ENCODE results near the gene RPL15.

The RPL15 gene

DNA sequence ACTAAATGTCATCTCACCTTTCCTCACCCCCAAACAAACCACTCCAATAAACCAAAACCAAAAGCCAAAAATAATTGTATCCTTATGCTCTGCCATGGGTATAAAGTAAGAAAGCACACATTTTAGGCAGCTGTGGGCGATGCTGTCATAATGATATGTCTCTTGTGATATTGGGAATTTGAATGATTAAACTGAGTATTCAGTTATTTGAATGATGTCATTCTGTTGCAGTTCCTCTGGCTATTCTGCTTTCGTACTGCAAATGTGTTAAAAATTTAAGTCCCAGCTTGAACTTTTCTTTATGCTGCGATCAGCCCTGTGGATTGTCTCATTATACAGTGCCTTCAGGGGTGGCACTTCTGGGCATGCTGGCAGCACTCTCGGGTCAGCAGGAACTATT is 17.3 kb downstream of the RPL15 start:
- DNase-seq: no peak

DNA sequence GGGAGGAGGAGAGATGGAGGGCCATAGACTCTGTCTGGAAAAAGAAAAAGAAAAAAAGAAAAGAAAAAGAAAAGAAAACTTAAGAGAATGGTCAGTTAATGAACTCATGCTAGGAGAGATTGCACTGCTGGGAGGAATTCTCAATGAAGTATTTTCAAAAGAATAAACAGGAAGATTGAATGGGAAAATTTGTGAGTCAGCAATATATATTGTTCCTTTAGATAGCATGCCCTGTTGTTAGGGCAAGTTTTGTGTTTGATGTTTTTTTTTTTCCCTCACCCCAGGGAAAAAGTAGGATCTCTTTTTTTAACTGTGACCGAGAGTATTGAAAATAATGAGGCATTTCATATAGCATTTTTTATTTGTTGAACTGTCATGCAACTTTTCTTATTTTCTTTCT is 20.4 kb downstream of the RPL15 start:
- DNase-seq: no peak

DNA sequence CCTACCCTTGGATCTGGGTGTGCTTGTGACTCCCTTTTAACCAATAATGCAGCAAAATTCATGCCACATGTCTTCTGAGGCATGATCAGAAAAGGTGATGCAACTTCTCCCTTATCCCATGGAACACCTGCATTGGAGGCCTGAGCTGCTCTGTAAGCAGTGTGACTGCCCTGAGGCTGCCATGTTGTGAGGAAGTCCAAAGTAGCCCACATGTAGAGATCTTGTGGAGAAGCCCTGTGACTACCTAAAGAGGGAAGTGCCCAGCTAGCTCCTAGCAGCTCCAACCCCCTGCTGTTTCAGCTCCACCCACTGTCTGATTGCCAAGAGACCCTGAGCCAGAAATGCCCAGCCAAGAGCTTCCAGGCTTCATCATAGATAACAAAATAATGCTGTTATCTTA is 21.8 kb downstream of the RPL15 start:
- no peak for DNase-seq

DNA sequence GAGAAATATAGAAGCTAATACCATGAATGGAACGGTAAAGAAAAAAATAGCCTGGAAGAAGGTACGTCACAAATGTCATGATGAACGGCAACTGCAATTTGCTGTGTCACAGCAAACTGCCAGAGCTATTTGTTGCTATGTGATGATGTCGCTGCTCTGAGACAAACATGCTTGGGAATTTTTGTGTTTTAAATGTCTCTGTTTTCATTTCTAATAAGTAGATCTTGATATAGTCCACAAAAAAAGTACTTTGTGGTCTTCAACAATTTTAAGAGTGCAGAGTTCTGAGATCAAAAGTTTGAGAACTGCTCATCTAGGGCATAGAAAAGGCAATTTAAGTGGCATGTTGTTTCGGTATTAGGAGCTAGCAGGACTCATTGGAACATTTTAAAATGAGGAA is 23.8 kb downstream of the RPL15 start:
- DNase-seq: no peak

DNA sequence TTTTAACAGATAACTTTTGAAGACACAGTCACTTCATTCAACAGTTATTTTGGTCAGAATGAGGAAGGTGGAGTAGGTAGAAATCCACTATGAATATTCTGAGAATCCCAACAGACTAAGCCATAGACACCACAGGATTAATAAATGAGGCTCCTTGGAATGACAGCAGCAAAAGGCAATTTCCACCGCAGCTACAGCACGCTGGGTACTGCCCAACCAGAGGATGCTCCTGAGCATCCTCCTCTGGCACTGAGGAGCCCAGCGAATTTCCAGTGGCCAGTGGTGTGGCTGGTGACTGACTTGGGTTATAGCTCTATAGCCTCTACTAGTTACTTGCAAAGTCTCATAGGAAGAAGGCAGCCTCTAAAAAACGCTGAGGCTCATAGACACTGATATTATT is 24.5 kb downstream of the RPL15 start:
- no peak for DNase-seq

DNA sequence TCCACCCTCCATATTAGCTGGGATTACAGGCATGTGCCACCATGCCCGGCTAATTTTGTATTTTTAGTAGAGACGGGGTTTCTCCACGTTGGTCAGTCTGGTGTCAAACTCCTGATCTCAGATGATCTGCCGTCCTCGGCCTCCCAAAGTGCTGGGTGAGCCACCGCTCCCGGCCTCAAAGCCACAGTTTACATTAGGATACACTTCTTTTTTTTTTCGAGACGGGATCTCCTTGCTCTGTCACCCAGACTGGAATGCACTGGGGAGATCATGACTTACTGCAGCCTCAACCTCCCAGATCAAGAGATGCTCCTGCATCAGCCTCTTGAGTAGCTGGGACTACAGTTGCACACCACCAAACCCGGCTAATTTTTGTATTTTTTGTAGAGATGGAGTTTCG is 25.6 kb downstream of the RPL15 start:
- DNase-seq: no peak

DNA sequence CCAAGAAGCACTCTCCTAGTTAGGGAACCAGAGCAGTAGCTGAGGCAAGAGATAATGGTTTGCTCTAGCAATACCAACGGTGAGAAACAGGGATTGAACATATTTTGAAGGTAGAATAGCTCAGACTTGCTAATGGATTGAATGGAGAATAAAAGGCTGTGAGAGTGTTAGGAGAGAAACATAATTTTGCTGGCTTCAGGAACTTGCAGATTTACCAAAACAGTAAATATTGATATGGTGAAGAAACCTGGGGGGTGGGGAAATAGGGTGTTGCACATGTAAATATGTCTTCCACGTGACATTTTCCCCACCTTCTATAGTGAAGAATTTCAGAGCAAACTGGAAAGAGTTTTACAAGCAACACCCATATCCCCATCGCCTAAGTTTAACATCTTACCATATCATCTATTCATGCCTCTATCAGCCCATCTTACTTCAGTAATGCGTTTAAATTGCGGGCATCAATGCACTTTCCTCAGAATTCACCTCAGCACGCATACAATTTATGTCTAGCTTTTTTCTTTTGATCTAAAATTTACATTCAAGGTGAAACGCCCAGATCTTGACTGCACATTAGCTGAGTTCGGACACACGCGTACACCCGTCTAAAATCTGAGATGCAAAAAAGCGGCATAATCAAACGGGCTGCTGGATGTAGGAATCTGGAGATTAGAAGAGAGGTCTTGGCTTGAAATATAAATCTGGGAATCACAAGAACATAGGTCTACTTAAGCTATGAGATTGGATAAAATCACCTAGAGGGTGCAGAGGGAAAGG is 27.3 kb downstream of the RPL15 start:
- no peak for DNase-seq

DNA sequence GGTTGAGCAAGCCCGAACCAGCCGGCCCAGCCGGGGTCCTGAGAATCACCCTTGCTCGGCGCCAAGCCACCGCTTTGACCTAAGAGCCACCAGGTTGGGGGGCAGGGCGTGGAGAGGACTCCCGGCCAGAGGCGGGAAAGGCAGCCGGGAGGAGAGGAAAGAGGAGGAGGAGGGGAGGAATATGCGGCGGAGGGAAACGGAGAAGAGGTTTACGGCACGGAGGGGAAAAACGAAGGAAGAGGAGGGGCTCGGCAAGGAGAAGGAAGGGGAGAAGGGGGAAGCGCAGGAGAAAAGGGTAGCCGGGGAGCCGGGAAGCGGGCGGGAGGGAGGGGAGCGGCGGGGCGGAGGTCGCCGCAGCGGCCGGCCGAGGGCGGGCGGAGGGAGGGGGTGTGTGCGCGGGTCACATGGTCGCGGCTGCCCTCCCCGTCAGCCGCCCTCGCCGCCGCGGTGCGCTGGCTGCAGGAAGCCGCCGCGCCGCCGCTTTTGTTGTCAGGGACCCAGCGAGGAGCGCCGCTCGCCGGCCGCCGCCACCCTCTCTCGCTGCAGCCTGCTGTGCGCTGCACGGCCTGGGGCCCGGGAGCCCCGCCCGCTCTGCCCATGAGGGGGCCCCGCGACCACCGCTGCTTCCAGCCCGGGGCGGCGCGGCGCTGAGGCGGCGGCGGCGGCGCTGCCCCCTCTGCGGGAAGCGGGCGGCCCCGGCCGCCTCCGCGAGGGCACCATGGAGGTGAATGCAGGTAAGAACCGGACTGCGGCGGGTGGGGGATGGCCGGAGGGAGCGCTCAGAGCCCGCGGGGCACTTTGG is 28.1 kb downstream of the RPL15 start, which contains the start of gene NR1D2:
Gene NR1D2, plus strand, starts transcription at position 426 of the 802 bp plus-strand sequence. Its CDS starts 293 bp downstream, at position 719.
- peak; percentile 67 for DNase-seq

DNA sequence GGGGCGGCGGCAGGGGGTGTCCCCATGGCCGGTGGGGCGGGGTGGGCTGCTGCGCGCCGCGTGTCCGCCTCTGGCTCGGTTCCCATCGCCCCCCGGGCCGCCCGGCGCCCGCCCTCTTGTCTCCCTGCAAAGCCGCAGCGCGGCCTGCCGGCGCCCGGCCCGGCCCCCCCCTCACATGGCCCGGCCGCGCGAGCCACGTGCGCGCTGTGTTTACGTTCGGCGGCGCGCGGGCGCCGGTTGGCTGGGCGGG is 28.7 kb downstream of the RPL15 start:
- DNase-seq: no peak

DNA sequence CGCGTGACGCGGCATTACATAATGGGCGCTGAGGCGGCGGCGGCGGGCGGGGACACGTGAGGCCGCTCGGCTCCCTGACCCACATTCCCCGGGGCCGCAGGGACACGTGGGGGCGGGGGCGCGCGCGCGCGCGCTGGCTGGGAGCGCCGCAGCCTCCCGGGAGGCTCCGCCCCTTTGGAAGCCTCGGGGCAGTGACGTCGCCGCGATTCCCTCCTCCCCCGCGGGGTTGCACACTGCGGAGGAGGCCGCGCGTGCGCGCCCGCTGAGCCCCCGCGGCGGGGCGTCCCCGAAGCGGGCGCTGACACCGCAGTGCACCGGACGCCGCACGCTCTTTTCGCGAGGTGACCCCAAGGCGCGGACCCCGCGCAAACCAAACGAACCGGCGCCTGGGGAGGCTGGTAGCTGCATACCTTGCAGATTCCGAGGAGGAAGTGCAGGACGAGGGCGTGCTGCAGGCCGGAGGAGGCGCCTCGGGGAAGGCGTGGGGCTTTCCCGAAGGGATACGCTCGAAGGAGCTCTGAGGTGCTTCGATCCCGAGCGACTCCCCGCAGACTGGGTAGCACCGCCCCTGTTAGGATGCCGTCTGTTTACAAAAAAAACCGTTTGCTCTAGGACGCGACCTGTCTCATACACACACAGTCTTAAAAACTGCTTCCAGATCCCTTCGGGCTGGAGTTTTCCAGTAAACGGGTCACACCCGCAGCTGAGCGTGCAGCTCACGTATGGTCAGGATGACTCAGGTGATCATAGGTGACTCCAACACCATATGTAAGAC is 29.2 kb downstream of the RPL15 start:
- peak; percentile 90 for DNase-seq

DNA sequence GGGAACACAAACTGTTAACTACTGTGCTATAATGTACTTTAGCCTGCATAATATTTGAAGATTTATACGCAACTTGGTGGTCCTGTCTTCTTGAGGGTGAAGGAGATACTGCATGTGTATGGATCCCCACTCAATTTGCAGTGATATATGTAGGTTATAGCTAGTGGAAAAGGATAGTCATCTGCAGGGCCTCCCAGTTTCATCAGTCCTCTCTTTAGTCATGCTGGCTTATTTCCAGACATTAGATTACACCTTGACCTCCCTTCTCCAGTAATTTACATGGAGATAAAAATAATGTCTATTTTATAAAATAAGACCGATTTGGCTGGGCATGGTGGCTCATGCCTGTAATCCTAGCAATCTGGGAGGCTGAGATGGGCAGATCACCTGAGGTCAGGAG is 31.8 kb downstream of the RPL15 start:
- DNase-seq: no peak

DNA sequence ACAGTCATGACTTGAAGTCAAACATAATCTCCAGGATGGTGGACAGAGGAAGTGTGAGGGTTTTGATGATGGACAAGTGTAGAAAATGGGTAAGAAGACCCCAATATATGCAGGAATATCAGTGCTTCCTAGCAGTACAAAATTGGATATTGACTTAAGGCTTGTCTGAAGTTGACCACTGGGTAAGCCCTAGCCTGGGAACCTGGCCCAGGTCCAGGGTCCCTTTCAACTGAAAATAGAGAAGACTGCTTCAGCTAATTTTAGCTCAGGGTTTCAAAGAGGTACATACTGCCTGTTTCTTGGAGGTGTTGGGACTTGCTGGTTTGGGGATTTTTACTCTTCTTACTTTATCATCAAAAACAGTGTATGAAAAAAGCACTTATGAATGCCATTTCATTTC is 32.9 kb downstream of the RPL15 start:
- peak; percentile 2 for DNase-seq

DNA sequence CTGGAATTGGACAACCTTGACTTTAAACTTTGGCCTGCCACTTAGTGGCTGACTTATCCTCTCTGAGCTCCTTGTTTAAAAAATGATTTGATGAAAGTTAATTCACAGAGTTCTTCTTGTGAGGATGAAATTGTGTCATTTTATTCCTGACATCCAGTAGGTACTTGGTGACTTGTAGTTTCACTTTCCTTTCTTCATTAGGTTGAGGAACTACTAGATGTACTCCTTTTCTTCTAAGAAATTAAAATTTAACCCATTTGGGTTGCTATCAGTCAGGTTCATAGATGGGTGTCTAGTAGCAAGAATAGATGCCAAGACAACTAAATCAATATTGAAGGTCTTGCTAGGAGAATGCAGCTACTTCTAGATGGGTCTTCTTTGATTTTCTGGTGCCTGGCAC is 33.4 kb downstream of the RPL15 start:
- DNase-seq: no peak

DNA sequence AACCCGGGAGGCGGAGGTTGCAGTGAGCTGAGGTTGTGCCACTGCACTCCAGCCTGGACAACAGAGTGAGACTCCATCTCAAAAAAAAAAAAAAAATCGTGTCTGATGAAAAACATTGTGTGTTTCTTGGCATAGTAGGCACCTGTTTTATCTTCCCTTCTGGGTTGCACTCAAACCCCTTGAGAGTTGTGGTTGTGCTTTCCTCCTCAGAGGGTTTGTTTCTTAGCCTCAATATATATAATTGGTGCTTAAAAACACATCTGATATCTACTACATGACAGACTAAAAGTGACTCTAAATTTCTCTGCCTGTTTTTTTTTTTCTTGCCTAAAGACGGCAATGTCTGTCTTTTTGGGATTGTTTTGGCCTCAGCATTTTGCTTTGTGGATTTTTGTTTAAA is 35.7 kb downstream of the RPL15 start:
- no peak for DNase-seq

DNA sequence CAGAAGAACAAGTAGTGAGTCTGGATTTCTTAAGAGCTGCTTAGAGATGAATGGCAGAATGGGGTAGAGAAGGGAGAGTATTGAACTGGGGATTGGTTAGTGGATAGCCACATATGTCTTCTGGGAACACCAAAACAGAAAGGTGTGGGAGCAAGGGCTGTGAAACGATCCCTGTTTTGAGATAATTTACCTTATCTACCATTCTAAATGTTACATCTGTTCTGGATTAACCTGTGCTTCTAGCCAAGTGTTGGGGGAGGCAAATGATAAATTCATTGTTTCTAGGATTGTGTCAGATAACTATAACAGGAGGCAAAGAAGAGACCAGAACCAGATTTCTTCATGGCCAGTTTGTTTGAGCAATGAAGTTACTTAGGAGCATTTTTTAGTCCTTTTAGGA is 36.6 kb downstream of the RPL15 start:
- DNase-seq: no peak

DNA sequence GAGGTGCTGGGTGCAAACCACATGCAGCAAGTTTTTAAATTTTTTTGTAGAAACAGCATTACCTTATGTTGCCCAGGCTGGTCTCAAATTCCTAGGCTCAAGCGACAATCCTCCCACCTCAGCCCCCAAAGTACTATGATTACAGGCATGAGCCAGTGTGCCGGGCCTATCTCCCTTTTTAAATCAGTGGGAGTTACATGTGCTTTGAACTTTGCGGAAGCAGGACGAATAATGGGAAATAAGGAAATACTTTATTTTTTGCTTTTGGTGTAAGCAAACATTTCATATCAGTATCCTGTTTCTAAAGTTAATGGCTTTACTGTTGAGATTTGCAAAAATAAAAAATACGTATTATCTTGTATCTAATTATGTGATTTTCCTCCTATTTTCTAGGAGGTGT is 37.2 kb downstream of the RPL15 start:
- no peak for DNase-seq

DNA sequence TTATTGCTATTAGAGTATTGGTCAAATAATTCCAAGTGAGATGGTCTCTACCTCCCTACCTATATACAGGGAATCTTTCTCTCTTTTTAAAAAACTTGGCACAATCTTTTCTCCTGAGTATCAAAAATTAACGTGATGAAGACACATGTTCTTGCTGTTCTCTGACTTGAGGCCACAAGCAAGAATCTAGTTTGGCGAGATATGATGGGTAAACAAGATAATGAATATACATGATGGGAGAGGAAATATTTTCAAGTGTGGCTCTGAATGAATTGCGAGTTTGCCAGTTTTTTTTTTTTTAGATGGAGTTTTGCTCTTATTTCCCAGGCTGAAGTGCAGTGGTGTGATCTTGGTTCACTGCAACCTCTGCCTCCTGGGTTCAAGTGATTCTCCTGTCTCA is 39.8 kb downstream of the RPL15 start:
- DNase-seq: no peak

DNA sequence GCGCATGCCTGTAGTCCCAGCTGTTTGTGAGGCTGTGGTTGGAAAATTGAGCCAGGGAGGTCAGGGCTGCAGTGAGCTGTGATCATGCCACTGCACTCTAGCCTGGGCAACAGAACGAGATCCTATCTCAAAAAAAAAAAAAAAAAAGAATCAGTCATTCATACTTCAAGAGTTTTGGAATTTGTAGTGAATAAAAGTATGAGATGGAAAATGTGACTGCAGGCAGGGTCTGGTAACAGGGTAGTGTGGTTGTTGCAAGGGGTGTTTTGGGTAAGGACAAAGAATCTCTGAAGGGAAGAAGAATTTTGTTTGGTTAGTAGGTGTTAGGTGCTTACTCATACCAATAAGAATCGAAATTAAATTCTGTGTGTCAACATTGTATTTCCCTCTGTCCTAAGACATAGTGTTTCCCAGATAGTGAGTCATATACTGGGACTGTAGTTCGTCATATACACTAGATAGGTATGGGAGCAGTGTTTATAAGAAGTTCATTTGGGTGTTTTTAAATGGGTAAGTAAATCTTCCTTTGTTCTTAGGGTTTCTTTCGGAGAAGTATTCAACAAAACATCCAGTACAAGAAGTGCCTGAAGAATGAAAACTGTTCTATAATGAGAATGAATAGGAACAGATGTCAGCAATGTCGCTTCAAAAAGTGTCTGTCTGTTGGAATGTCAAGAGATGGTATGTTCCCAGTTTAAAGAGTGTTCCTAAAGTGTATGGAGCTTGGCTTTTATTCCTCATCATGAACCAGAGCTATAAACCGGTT is 42.4 kb downstream of the RPL15 start:
- DNase-seq: no peak

DNA sequence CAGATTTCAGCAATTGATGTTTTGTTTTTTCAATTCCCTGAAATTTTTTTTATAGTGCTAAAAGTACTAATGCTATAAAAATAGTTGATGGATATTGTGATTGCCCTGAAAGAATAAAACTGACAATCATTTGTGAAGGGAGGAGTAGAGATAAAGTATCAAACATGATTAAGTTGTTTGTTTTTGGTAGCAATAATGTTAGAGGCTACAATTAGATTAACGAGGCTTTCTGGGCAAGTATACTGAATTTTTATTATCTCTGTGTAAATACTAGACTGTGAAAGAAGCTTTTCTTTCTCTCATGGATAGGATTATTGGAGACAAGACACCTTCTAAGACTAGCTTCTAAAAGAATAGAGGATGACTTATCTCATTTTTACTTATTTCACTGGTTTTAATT is 43.7 kb downstream of the RPL15 start:
- DNase-seq: no peak

DNA sequence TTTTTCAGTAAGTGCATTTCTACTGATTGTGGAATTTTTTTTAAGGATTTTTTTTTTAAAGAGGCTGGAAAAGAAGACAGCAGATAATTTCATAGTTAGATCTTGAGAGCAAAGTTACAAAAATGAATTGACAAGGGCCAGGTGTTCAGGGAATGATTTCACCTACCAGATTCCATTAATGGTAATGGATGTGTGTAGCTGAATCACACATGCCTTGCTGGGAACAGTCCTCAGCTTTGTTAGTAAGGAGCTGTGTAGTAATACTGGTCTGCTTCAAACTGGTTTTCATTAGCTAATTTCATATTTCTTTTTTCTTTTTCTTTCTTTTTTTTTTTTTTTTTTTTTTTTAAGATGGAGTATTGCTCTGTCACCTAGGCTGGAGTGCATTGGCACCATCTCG is 44.1 kb downstream of the RPL15 start:
- no peak for DNase-seq

DNA sequence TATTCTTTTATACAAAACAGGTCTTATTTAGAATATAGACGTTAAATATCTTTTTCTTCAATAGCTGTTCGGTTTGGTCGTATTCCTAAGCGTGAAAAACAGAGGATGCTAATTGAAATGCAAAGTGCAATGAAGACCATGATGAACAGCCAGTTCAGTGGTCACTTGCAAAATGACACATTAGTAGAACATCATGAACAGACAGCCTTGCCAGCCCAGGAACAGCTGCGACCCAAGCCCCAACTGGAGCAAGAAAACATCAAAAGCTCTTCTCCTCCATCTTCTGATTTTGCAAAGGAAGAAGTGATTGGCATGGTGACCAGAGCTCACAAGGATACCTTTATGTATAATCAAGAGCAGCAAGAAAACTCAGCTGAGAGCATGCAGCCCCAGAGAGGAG is 45.0 kb downstream of the RPL15 start:
- no peak for DNase-seq

DNA sequence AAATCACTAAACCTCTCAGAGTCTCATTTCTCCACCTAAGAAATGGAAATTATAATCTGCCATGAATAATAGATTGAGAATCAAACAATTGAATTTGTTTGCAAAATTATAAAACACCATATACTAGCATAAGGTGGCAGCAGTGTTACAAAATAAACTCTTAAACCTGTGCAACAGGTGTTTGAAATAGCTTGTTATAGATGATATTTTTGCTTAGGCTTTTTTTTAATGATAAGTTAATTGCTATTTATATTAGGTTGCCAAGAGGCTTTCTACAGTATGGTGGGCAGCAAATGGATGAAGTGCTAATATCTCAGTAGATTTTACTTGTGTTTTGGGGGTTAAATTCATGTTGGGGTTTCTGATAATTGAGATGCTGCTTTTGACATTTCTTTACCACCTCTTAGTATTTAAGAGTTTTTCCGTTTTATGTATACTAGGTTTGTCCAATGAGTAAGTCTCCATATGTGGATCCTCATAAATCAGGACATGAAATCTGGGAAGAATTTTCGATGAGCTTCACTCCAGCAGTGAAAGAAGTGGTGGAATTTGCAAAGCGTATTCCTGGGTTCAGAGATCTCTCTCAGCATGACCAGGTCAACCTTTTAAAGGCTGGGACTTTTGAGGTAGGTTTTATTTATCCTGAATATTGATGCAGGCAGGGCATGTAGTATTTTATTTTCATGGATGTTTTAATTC is 47.8 kb downstream of the RPL15 start:
- no peak for DNase-seq

DNA sequence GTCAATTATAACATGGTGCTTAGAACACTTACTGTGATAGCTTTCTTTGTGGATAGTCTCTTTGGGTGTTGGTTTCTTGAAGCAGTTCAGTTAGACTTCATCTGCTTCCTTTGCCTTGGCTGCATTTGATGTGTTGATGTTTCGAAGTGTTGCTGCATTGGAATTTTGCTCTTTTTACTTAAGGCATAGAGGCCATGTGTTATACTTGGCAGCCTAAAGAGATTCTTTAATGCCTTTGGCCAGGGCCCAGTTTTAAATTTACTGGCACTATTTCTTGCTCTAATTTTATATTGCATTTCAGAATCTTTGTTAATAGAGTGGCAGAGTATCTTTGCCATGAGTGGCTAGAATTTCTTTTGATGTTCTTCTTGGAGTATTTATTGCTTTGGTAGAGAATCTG is 49.4 kb downstream of the RPL15 start:
- DNase-seq: no peak
